ENCODE data around the gene OPN4. TPM values are rescaled to one million over a fixed set of nuclear protein-coding genes. Genes with fewer than 3 reads are reported as not detected.

OPN4 gene
- total and polyA plus RNA-seq, 2 of the 13 experiments (the other 11 are each of a cell fraction or from before 2014, with no cell fraction given): not detected

- ChIA-PET CTCF (ENCODE audit: low intra/inter-chr PET ratio, low total read pairs) (interaction anchor here (1.2 to 1.5 kb wide), 2 partner anchors 45 to 189 kb away, joined by 4 to 17 read pairs; partner anchors contain the start of gene BMPR1A), POLR2A (interaction anchor here (2.3 kb wide), 1 partner anchor 46 kb away, joined by 15 read pairs; the partner anchor contains the start of gene BMPR1A)
- H3K4me2 ChIP-seq (ENCODE audit: low read depth, low read length): peak overlapping the region; percentile 93
- H2AFZ ChIP-seq (ENCODE audit: low read length): peak overlapping the region; percentile 90
- no peaks in the 10 kb centered on the region for H3K79me2 ChIP-seq (ENCODE audit: insufficient read depth, low read length)
- intact Hi-C loops (cut with micrococcal nuclease; ENCODE audit: unreplicated experiment) (loop anchor here (1.0 kb wide), 2 partner anchors 44 to 188 kb away; no protein-coding TSS in a partner anchor), in situ Hi-C loops (cut with HindIII; ENCODE audit: extremely low pct_ligation_motif_present, low pct_unique_long_range_greater_than_20kb) (no loop called here)
- no peaks in the 10 kb centered on the region for H3K36me3 ChIP-seq (replicated peaks in 1 of 2; ENCODE audit: control insufficient read depth in 1 of 2, insufficient read depth in 2 of 2, low read length in 2 of 2)
- ATAC-seq: peak; percentile 88
- H4K20me1 ChIP-seq (ENCODE audit: insufficient read depth, low read length): no peaks in the 10 kb centered on the region
- no peaks in the 10 kb centered on the region for H3K9me3 ChIP-seq (ENCODE audit: low read length)
- peak; percentile 62 for DNase-seq (ENCODE audit: low spot score)
- peaks cover 3 to 21% of the 10 kb centered on the region in 2 experiments; a peak in 3 of 5 replicates for H3K27me3 ChIP-seq (ENCODE audit: control insufficient read depth in 1 of 2, insufficient read depth in 2 of 2, low read length in 2 of 2)
- no peak for FAIRE-seq
- BruUV-seq (replicated peaks): TSS peak; percentile 36
- H3K4me1 ChIP-seq (ENCODE audit: insufficient read depth, low read length): peaks cover 14% of the 10 kb centered on the region; the same call in 1 of the 2 replicates
- WGBS (ENCODE audit: low lambda C conversion rate): 26% methylated on average over 8 of the region's 46 CpGs
- H3K9ac ChIP-seq (ENCODE audit: insufficient read depth, low read depth, low read length): peak overlapping the region; percentile 73
- peak overlapping the region; percentile 49 for H3K27ac ChIP-seq (ENCODE audit: extremely low read length, insufficient read depth, low read length)
- peak overlapping the region; percentile 65 to 80 (median 78); a peak in 5 of 6 replicates for H3K4me3 ChIP-seq (replicated peaks in 1 of 3; ENCODE audit: insufficient read depth in 1 of 3, low read depth in 2 of 3, low read length in 3 of 3)
- TF ChIP-seq NCOA1 (CRISPR knock-in tag; IDR thresholded peaks at IDR 0.05) (no peak), ZNF616 (CRISPR knock-in tag; IDR thresholded peaks at IDR 0.05; ENCODE audit: low read depth) (no peak; the same call in 1 of the 2 replicates), HOXA5 (CRISPR knock-in tag; IDR thresholded peaks at IDR 0.05) (no peak), CTCF (CRISPR knock-in tag; IDR thresholded peaks at IDR 0.05) (peak; percentile 86), ZBTB26 (CRISPR knock-in tag; IDR thresholded peaks at IDR 0.05; ENCODE audit: borderline replicate concordance) (no peak), ZNF766 (CRISPR knock-in tag; IDR thresholded peaks at IDR 0.05; ENCODE audit: borderline replicate concordance) (no peak), MAFK (conservative IDR thresholded peaks at IDR 0.05 in 1 of 2, IDR thresholded peaks at IDR 0.05 in 1 of 2; ENCODE audit: low read length in 2 of 2) (no peak), REST (IDR thresholded peaks at IDR 0.05; ENCODE audit: borderline replicate concordance in 1 of 2, low read depth in 1 of 2, low read length in 2 of 2) (no peak), POLR2A (IDR thresholded peaks at IDR 0.05; ENCODE audit: insufficient read depth in 1 of 2, low read depth in 2 of 2, low read length in 2 of 2) (peak; percentile 20 to 31; a peak in 1 of 4 replicates), ZNF343 (CRISPR knock-in tag; IDR thresholded peaks at IDR 0.05) (no peak), ZNF256 (CRISPR knock-in tag; conservative IDR thresholded peaks at IDR 0.05) (no peak), SOX6 (IDR thresholded peaks at IDR 0.05) (no peak), SOX6 (CRISPR knock-in tag; IDR thresholded peaks at IDR 0.05) (peak; percentile 42), ISL2 (CRISPR knock-in tag; IDR thresholded peaks at IDR 0.05) (0 out of 2 replicates have a peak, but pooled peaks have one; percentile 40)
- TF ChIP-seq, protein P1, sequence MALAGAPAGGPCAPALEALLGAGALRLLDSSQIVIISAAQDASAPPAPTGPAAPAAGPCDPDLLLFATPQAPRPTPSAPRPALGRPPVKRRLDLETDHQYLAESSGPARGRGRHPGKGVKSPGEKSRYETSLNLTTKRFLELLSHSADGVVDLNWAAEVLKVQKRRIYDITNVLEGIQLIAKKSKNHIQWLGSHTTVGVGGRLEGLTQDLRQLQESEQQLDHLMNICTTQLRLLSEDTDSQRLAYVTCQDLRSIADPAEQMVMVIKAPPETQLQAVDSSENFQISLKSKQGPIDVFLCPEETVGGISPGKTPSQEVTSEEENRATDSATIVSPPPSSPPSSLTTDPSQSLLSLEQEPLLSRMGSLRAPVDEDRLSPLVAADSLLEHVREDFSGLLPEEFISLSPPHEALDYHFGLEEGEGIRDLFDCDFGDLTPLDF (CRISPR knock-in tag; IDR thresholded peaks at IDR 0.05): no peak; the same call in 1 of the 2 replicates
- TF ChIP-seq, protein P2, sequence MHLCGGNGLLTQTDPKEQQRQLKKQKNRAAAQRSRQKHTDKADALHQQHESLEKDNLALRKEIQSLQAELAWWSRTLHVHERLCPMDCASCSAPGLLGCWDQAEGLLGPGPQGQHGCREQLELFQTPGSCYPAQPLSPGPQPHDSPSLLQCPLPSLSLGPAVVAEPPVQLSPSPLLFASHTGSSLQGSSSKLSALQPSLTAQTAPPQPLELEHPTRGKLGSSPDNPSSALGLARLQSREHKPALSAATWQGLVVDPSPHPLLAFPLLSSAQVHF (CRISPR knock-in tag; IDR thresholded peaks at IDR 0.05): no peak
These were observed 56.7 kb downstream of the OPN4 start for GRCh38 chr10:86710987-86711512.
